Left ventricle myocardium inferior (tissue), 1 donor: ENCODE data around the gene TNFRSF14. TPM values are rescaled to one million over a fixed set of nuclear protein-coding genes. Genes with fewer than 3 reads are reported as not detected.

Source experiments
- DNase-seq: peaks from one replicate; pipeline ENCODE4 v3.0.0-alpha.2; 2020
- H3K27ac ChIP-seq: fragments of 200-600 bp; replicated peaks from 2 replicates; pipeline ENCODE4 v1.8.0; 2021
- H3K27me3 ChIP-seq: fragments of 200-600 bp; 2 replicates; pipeline ENCODE4 v1.8.0; 2021; ENCODE audit warnings: low read depth
- H3K36me3 ChIP-seq: fragments of 200-600 bp; 2 replicates; pipeline ENCODE4 v1.8.0; 2021
- H3K4me1 ChIP-seq: fragments of 200-600 bp; 2 replicates; pipeline ENCODE4 v1.8.0; 2021
- H3K4me3 ChIP-seq: fragments of 200-600 bp; 2 replicates; pipeline ENCODE4 v1.8.0; 2021; ENCODE audit warnings: mild to moderate bottlenecking, moderate library complexity
- H3K9me3 ChIP-seq: fragments of 200-600 bp; replicated peaks from 2 replicates; pipeline ENCODE4 v1.8.0; 2021
- CTCF ChIP-seq: fragments of 200-600 bp; IDR thresholded peaks from 2 replicates; pipeline ENCODE4 v1.8.0; 2021; ENCODE audit warnings: antibody characterized with exemption, mild to moderate bottlenecking, borderline replicate concordance
- intact Hi-C: fragments of 100-400 bp; cut with micrococcal nuclease; formaldehyde crosslinking; loops from one replicate; pipeline ENCODE4 v1.11.0; 2022
- total RNA-seq: library from RNA; stranded (reverse); fragmentation: NEBNext Ultra II Directional; extraction: Animal tissue kit (Norgen Biotek cat#: 25700); gene quantifications from one replicate; pipeline ENCODE4 v1.2.1, GENCODE V29; 2021
- donor health status: DM: no; HTN: yes; CAD: no; lungs with severe emphysema.

The TNFRSF14 gene
- total RNA-seq, 1 donor from 2014 or later = 13.7 TPM

GRCh38 chr1:2611621-2612437, 55.7 kb downstream of the TNFRSF14 start:
- no peaks in the 10 kb centered on the region for H3K36me3 ChIP-seq
- peaks cover 69% of the 10 kb centered on the region for H3K27me3 ChIP-seq
- H3K4me1 ChIP-seq = peaks cover 15% of the 10 kb centered on the region
- no peak overlapping the region for H3K27ac ChIP-seq
- peaks cover 38% of the 10 kb centered on the region for H3K9me3 ChIP-seq
- no peak for TF ChIP-seq CTCF
- H3K4me3 ChIP-seq = no peak overlapping the region
- intact Hi-C loops = no loop called here
- no peak for DNase-seq

GRCh38 chr1:2612591-2613365, 56.6 kb downstream of the TNFRSF14 start:
- H3K27ac ChIP-seq = no peak overlapping the region
- intact Hi-C loops = no loop called here
- TF ChIP-seq CTCF = no peak
- H3K27me3 ChIP-seq = peaks cover 64% of the 10 kb centered on the region
- no peaks in the 10 kb centered on the region for H3K36me3 ChIP-seq
- H3K9me3 ChIP-seq = peaks cover 38% of the 10 kb centered on the region
- peaks cover 6% of the 10 kb centered on the region for H3K4me1 ChIP-seq
- DNase-seq = no peak
- no peak overlapping the region for H3K4me3 ChIP-seq

Other genes with a start within 250 kb of the TNFRSF14 start
- gene MORN1, start 164.8 kb upstream of the TNFRSF14 start, total RNA-seq = 4.5 TPM
- gene RER1, start 164.5 kb upstream of the TNFRSF14 start, total RNA-seq = 80.5 TPM
- 15.8 TPM for gene PEX10, start 143.8 kb upstream of the TNFRSF14 start, total RNA-seq
- gene PLCH2, start 80.1 kb upstream of the TNFRSF14 start, total RNA-seq = 0.16 TPM
- 42.8 TPM for gene PANK4, start 29.8 kb upstream of the TNFRSF14 start, total RNA-seq
- gene HES5, start 26.1 kb upstream of the TNFRSF14 start, total RNA-seq = 0.63 TPM
- gene PRXL2B, start 30.4 kb downstream of the TNFRSF14 start, total RNA-seq = 8.2 TPM
- gene MMEL1, start 76.6 kb downstream of the TNFRSF14 start, total RNA-seq = 0.82 TPM
- 0.91 TPM for gene TTC34, start 245.3 kb downstream of the TNFRSF14 start, total RNA-seq